IPS-20b (cell line): ENCODE data around the gene LPP.

Experiments used
- H3K27ac ChIP-seq: one replicate; pipeline ENCODE4 v1.5.1; 2013; ENCODE audit warnings: low read length
- H3K27me3 ChIP-seq: 2 replicates; pipeline ENCODE4 v1.6.1; 2013; ENCODE audit warnings: mild to moderate bottlenecking, low read length, inconsistent platforms; ENCODE audit not compliant: insufficient read depth
- H3K36me3 ChIP-seq: 2 replicates; pipeline ENCODE4 v1.6.1; 2013; ENCODE audit warnings: low read depth, mild to moderate bottlenecking, inconsistent platforms, low read length, moderate library complexity; ENCODE audit not compliant: insufficient read depth
- H3K4me1 ChIP-seq: 2 replicates; pipeline ENCODE4 v1.6.1; 2013; ENCODE audit warnings: mild to moderate bottlenecking, control low read depth, inconsistent platforms, low read length, moderate library complexity; ENCODE audit not compliant: insufficient read depth
- H3K4me3 ChIP-seq: 2 replicates; pipeline ENCODE4 v1.5.1; 2013; ENCODE audit warnings: mild to moderate bottlenecking, low read length, inconsistent platforms
- H3K9ac ChIP-seq: 2 replicates; pipeline ENCODE4 v1.6.1; 2013; ENCODE audit warnings: low read depth, mild to moderate bottlenecking, inconsistent platforms, low read length, moderate library complexity
- H3K9me3 ChIP-seq: 2 replicates; pipeline ENCODE4 v1.6.1; 2013; ENCODE audit warnings: mild to moderate bottlenecking, low read depth, low read length, inconsistent platforms; ENCODE audit not compliant: insufficient read depth

LPP gene

GRCh38 chr3:188782613-188783124 is 628.7 kb downstream of the LPP start:
- Histone ChIP-seq H3K4me3 (no peak overlapping the region), H3K27ac (no peak overlapping the region), H3K9me3 (no peaks in the 10 kb centered on the region), H3K27me3 (no peaks in the 10 kb centered on the region), H3K4me1 (peaks cover 5% of the 10 kb centered on the region; the same call in 1 of the 2 replicates), H3K9ac (no peak overlapping the region), H3K36me3 (no peaks in the 10 kb centered on the region)

DNA sequence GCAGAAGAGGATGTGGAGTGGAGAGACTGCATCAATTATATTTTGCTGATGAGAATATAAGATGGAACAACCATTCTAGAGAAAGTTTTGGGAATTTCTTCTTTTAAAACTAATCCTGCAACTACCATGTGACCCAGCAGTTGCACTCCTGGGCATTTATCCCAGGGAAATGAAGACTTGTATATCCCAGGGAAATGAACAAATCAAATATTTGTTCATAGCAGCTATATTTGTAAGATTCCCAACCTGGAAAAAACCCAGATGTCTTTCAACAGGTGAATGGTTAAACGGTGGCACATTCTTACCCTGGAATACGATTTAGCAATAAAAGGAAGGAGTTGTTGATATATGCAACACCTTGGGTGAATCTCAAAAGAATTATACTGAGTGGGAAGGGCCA is 632.5 kb downstream of the LPP start:
- no peak overlapping the region for H3K4me3 ChIP-seq
- H3K36me3 ChIP-seq: no peaks in the 10 kb centered on the region
- H3K27ac ChIP-seq: no peak overlapping the region
- no peak overlapping the region for H3K9ac ChIP-seq
- H3K27me3 ChIP-seq: no peaks in the 10 kb centered on the region
- H3K9me3 ChIP-seq: no peaks in the 10 kb centered on the region
- no peaks in the 10 kb centered on the region for H3K4me1 ChIP-seq

GRCh38 chr3:188788621-188789081 is 634.7 kb downstream of the LPP start:
- Histone ChIP-seq H3K9ac (no peak overlapping the region), H3K4me1 (no peaks in the 10 kb centered on the region), H3K27ac (no peak overlapping the region), H3K36me3 (no peaks in the 10 kb centered on the region), H3K9me3 (no peaks in the 10 kb centered on the region), H3K27me3 (no peaks in the 10 kb centered on the region), H3K4me3 (no peak overlapping the region)

DNA sequence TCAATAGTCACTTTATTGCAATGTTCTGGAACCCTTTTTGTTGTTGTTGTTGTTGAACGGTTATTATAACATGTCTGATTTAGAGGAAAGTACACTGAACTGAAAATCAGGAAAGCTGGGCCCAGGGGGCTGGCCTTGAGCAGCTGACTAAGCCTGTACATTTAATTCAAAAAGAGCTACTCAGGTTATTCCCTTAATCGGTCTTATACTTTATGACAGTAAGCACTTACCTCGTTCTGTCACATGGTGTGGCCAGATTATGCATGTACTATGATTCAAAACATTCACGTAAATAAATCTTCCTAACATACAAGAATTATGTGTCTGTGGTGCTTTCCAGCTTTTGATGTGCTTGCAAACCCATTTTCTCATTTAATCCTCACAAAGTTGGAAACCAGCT is 635.3 kb downstream of the LPP start:
- H3K9me3 ChIP-seq: no peaks in the 10 kb centered on the region
- H3K4me3 ChIP-seq: no peak overlapping the region
- H3K27me3 ChIP-seq: no peaks in the 10 kb centered on the region
- no peak overlapping the region for H3K27ac ChIP-seq
- H3K9ac ChIP-seq: no peak overlapping the region
- H3K4me1 ChIP-seq: no peaks in the 10 kb centered on the region
- H3K36me3 ChIP-seq: no peaks in the 10 kb centered on the region

- H3K4me3 ChIP-seq: no peak overlapping the region
- H3K27ac ChIP-seq: no peak overlapping the region
These were observed 637.4 kb downstream of the LPP start for GRCh38 chr3:188791311-188791710.

DNA sequence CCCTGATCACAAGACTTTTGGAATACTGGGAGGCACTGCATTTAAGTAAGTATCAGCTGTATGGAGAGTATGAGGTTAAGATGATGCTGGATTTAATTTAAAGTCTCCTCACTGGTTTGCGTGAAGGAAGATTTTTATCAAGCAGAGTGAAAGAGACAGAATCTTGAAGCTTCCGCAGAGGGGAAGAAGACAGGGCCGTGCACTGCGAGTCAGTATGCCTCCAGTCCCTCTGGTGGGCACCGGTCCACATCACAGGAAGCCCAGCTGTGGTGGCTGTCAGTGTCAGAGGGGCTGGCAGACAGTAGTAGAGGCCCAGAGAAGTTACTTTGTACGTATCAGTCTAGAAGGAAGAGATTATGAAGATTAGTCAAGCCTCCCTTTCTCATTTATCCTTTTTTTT is 638.8 kb downstream of the LPP start:
- no peak overlapping the region for H3K9ac ChIP-seq
- H3K27me3 ChIP-seq: no peaks in the 10 kb centered on the region
- peaks cover 8% of the 10 kb centered on the region; the same call in 1 of the 2 replicates for H3K4me1 ChIP-seq
- no peaks in the 10 kb centered on the region for H3K36me3 ChIP-seq
- H3K9me3 ChIP-seq: no peaks in the 10 kb centered on the region
- H3K27ac ChIP-seq: no peak overlapping the region
- H3K4me3 ChIP-seq: no peak overlapping the region

More at GRCh38 chr3:188791311-188791710, 637.4 kb downstream of the LPP start:
- Histone ChIP-seq H3K36me3 (no peaks in the 10 kb centered on the region), H3K9ac (no peak overlapping the region), H3K27me3 (no peaks in the 10 kb centered on the region), H3K9me3 (no peaks in the 10 kb centered on the region), H3K4me1 (no peaks in the 10 kb centered on the region)

DNA sequence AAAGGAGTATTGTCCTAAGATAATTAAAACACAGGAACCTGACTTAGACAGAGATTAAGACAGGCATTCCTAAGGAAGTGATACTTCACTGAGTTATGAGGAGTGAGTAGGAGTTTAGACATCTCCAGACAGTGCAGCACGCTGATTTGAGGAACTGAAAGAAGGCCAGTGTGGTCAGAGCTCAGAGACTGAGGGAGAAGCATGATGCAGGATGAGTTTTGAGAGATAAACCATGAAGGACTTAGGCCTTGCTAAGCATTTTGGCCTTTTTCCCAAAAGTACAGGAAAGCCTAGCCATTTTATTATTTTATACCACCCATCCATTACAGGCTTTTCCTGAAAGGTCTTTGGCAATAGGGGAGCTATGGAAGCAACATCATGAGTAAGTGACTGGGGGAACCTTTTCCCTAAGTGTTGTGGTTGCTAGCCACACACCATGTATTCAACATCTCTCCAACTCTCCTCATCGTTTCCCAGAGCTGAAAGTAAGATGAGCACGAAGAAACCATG is 642.2 kb downstream of the LPP start:
- Histone ChIP-seq H3K9me3 (no peaks in the 10 kb centered on the region), H3K4me3 (no peak overlapping the region), H3K4me1 (peaks cover 8% of the 10 kb centered on the region; the same call in 1 of the 2 replicates), H3K27me3 (no peaks in the 10 kb centered on the region), H3K9ac (no peak overlapping the region), H3K27ac (no peak overlapping the region), H3K36me3 (no peaks in the 10 kb centered on the region)

DNA sequence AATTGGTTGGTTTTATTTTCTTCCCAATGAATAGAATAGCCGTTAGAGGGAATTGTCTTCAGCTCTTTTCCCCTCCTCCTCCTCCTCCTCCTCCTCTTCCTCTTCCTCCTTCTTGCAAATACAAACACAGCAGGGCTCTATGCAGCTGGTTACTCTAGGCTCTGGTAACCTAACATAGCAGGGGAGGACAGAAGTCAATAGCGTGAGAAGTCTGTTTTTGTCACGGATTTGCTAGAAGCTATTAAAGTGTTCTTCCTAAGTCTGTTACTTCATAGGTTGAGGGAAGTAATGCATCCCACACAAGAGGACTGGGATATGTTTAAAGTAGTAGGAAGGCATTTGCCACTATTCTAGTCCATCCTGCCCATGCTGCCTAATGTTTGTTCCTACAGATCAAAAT is 643.1 kb downstream of the LPP start:
- Histone ChIP-seq H3K9me3 (no peaks in the 10 kb centered on the region), H3K36me3 (no peaks in the 10 kb centered on the region), H3K4me3 (no peak overlapping the region), H3K27me3 (no peaks in the 10 kb centered on the region), H3K4me1 (peaks cover 8% of the 10 kb centered on the region; the same call in 1 of the 2 replicates), H3K27ac (no peak overlapping the region), H3K9ac (no peak overlapping the region)

- Histone ChIP-seq H3K36me3 (no peaks in the 10 kb centered on the region), H3K27ac (no peak overlapping the region), H3K27me3 (no peaks in the 10 kb centered on the region), H3K4me3 (no peak overlapping the region), H3K4me1 (peaks cover 8% of the 10 kb centered on the region; the same call in 1 of the 2 replicates), H3K9me3 (no peaks in the 10 kb centered on the region), H3K9ac (no peak overlapping the region)
These were observed 644.7 kb downstream of the LPP start for GRCh38 chr3:188798556-188799145.

DNA sequence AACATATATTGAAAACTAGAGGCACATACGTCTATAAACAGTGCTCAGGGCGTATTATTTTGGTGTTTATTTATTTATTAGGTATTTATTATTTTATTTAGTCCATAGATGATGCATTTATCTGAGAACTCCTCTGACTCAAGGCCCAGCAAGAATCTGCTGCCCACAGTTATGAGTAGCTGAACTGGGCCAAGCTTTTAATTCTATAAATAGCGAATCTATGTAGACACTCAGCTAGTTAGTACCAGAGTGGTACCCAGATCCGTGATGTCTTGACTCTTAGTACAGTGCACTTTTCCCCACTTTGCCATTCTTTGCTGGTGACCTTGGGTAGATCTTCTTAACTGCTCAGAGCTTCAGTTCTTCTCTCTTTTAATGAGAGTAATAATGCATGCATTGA is 647.4 kb downstream of the LPP start:
- Histone ChIP-seq H3K9me3 (peaks cover 5% of the 10 kb centered on the region; the same call in 1 of the 2 replicates), H3K9ac (no peak overlapping the region), H3K4me3 (no peak overlapping the region), H3K27me3 (no peaks in the 10 kb centered on the region), H3K36me3 (no peaks in the 10 kb centered on the region), H3K4me1 (peaks cover 7% of the 10 kb centered on the region; the same call in 1 of the 2 replicates), H3K27ac (no peak overlapping the region)

GRCh38 chr3:188802645-188803044 is 648.7 kb downstream of the LPP start:
- no peaks in the 10 kb centered on the region for H3K27me3 ChIP-seq
- no peak overlapping the region for H3K27ac ChIP-seq
- peaks cover 16% of the 10 kb centered on the region for H3K9me3 ChIP-seq
- no peak overlapping the region for H3K9ac ChIP-seq
- no peaks in the 10 kb centered on the region for H3K4me1 ChIP-seq
- H3K4me3 ChIP-seq: no peak overlapping the region
- no peaks in the 10 kb centered on the region for H3K36me3 ChIP-seq

- no peak overlapping the region for H3K27ac ChIP-seq
- no peaks in the 10 kb centered on the region for H3K4me1 ChIP-seq
- H3K27me3 ChIP-seq: no peaks in the 10 kb centered on the region
- no peak overlapping the region for H3K4me3 ChIP-seq
- H3K9ac ChIP-seq: no peak overlapping the region
- H3K9me3 ChIP-seq: peaks cover 25% of the 10 kb centered on the region
- no peaks in the 10 kb centered on the region for H3K36me3 ChIP-seq
These were observed 653.0 kb downstream of the LPP start for GRCh38 chr3:188807006-188807405.
